WI38 (cell line): ENCODE results near the gene PRKRA.
"Not testable (repeated sequence)": the region's sequence is repeated elsewhere in the genome, so short reads cannot be mapped to it uniquely, and the experiment has no call there.

ENCODE experiments used
- H3K4me3 ChIP-seq: 2 replicates; pipeline ENCODE4 v1.5.1; 2011; ENCODE audit warnings: low read depth, mild to moderate bottlenecking, control low read depth, low read length
- CTCF ChIP-seq: IDR thresholded peaks from 2 replicates; pipeline ENCODE4 v1.5.1; 2012; ENCODE audit warnings: low read depth, mild to moderate bottlenecking, control low read depth, low read length

The PRKRA gene

GRCh38 chr2:178441426-178441825, 9.5 kb downstream of the PRKRA start:
- no peak for TF ChIP-seq CTCF
- no peak overlapping the region for H3K4me3 ChIP-seq

- TF ChIP-seq CTCF = no peak
- H3K4me3 ChIP-seq = no peak overlapping the region
These were observed 14.3 kb downstream of the PRKRA start for GRCh38 chr2:178436662-178437061.

- no peak overlapping the region for H3K4me3 ChIP-seq
- no peak for TF ChIP-seq CTCF
These were observed 21.6 kb downstream of the PRKRA start for GRCh38 chr2:178429336-178429735.

GRCh38 chr2:178428396-178428806, 22.6 kb downstream of the PRKRA start:
- TF ChIP-seq CTCF = no peak
- no peak overlapping the region for H3K4me3 ChIP-seq

- no peak overlapping the region for H3K4me3 ChIP-seq
- no peak for TF ChIP-seq CTCF
These were observed 23.5 kb downstream of the PRKRA start for GRCh38 chr2:178427458-178427857.

- no peak overlapping the region for H3K4me3 ChIP-seq
- TF ChIP-seq CTCF = no peak
These were observed 24.6 kb downstream of the PRKRA start for GRCh38 chr2:178426388-178426787.

GRCh38 chr2:178425255-178425827, 25.6 kb downstream of the PRKRA start:
- H3K4me3 ChIP-seq = no peak overlapping the region
- no peak for TF ChIP-seq CTCF

GRCh38 chr2:178423746-178424145, 27.2 kb downstream of the PRKRA start:
- not testable (repeated sequence) for H3K4me3 ChIP-seq
